Stimulated activated memory B cell treated with anti-CD40 and anti-IgM and Interleukin-4, amounts not matched to agents 10 μg/mL and 1 μg/mL and 100 μg/mL, for 72 hours (primary cell): Measurements from ENCODE around the gene VPS39.

Experiments used
- ATAC-seq: fragments of 150-1000 bp; cut with Tn5 transposase; 2 replicates; pipeline ENCODE4 v1.10.0; 2021
- H3K27ac Mint-ChIP-seq: one replicate; pipeline ENCODE4 v1.8.0; 2022; ENCODE audit warnings: mild to moderate bottlenecking, mixed read lengths
- H3K27me3 Mint-ChIP-seq: one replicate; pipeline ENCODE4 v1.8.0; 2022; ENCODE audit warnings: mixed read lengths
- H3K36me3 Mint-ChIP-seq: one replicate; pipeline ENCODE4 v1.8.0; 2022; ENCODE audit warnings: mixed read lengths
- H3K4me1 Mint-ChIP-seq: one replicate; pipeline ENCODE4 v1.8.0; 2022; ENCODE audit warnings: mixed read lengths
- H3K4me3 Mint-ChIP-seq: one replicate; pipeline ENCODE4 v1.8.0; 2022; ENCODE audit warnings: mild to moderate bottlenecking, moderate library complexity, mixed read lengths
- H3K9me3 Mint-ChIP-seq: one replicate; pipeline ENCODE4 v1.8.0; 2022; ENCODE audit warnings: mixed read lengths

The VPS39 gene

GRCh38 chr15:42120285-42120684, 87.8 kb downstream of the VPS39 start:
- H3K27ac Mint-ChIP-seq: no peak overlapping the region
- ATAC-seq: no peak
- H3K9me3 Mint-ChIP-seq: peaks cover 3% of the 10 kb centered on the region
- H3K4me3 Mint-ChIP-seq: no peak overlapping the region
- peaks cover 8% of the 10 kb centered on the region for H3K27me3 Mint-ChIP-seq
- no peaks in the 10 kb centered on the region for H3K36me3 Mint-ChIP-seq
- H3K4me1 Mint-ChIP-seq: no peaks in the 10 kb centered on the region

GRCh38 chr15:42119446-42119760, 88.7 kb downstream of the VPS39 start:
- Mint-ChIP-seq H3K27ac (no peak overlapping the region), H3K36me3 (no peaks in the 10 kb centered on the region), H3K4me3 (no peak overlapping the region), H3K27me3 (peaks cover 9% of the 10 kb centered on the region), H3K4me1 (no peaks in the 10 kb centered on the region), H3K9me3 (peaks cover 3% of the 10 kb centered on the region)
- no peak for ATAC-seq

GRCh38 chr15:42118650-42119445, 89.3 kb downstream of the VPS39 start:
- H3K27me3 Mint-ChIP-seq: peaks cover 15% of the 10 kb centered on the region
- no peaks in the 10 kb centered on the region for H3K36me3 Mint-ChIP-seq
- no peaks in the 10 kb centered on the region for H3K4me1 Mint-ChIP-seq
- no peak for ATAC-seq
- H3K4me3 Mint-ChIP-seq: no peak overlapping the region
- H3K27ac Mint-ChIP-seq: no peak overlapping the region
- peaks cover 3% of the 10 kb centered on the region for H3K9me3 Mint-ChIP-seq

- H3K27ac Mint-ChIP-seq: no peak overlapping the region
- H3K4me1 Mint-ChIP-seq: peaks cover 20% of the 10 kb centered on the region
- ATAC-seq: no peak
- H3K36me3 Mint-ChIP-seq: no peaks in the 10 kb centered on the region
- peaks cover 10% of the 10 kb centered on the region for H3K9me3 Mint-ChIP-seq
- H3K27me3 Mint-ChIP-seq: peaks cover 80% of the 10 kb centered on the region
- no peak overlapping the region for H3K4me3 Mint-ChIP-seq
Measured at GRCh38 chr15:42111924-42112323, 96.2 kb downstream of the VPS39 start.

- H3K36me3 Mint-ChIP-seq: no peaks in the 10 kb centered on the region
- ATAC-seq: no peak
- peaks cover 20% of the 10 kb centered on the region for H3K4me1 Mint-ChIP-seq
- H3K27ac Mint-ChIP-seq: no peak overlapping the region
- no peak overlapping the region for H3K4me3 Mint-ChIP-seq
- H3K9me3 Mint-ChIP-seq: peaks cover 7% of the 10 kb centered on the region
- H3K27me3 Mint-ChIP-seq: peaks cover 76% of the 10 kb centered on the region
Measured at GRCh38 chr15:42110367-42110766, 97.7 kb downstream of the VPS39 start.

GRCh38 chr15:42108806-42109205, 99.3 kb downstream of the VPS39 start:
- Mint-ChIP-seq H3K36me3 (no peaks in the 10 kb centered on the region), H3K9me3 (peaks cover 7% of the 10 kb centered on the region), H3K27ac (no peak overlapping the region), H3K4me1 (peaks cover 20% of the 10 kb centered on the region), H3K4me3 (no peak overlapping the region), H3K27me3 (peaks cover 69% of the 10 kb centered on the region)
- no peak for ATAC-seq
